NCI-H510A (cell line): ENCODE measurements around the gene FADS1.

Experiments
- DNase-seq: peaks from one replicate; lab custom pipeline; 2025; lab: John Stamatoyannopoulos, UW

The FADS1 gene

DNA sequence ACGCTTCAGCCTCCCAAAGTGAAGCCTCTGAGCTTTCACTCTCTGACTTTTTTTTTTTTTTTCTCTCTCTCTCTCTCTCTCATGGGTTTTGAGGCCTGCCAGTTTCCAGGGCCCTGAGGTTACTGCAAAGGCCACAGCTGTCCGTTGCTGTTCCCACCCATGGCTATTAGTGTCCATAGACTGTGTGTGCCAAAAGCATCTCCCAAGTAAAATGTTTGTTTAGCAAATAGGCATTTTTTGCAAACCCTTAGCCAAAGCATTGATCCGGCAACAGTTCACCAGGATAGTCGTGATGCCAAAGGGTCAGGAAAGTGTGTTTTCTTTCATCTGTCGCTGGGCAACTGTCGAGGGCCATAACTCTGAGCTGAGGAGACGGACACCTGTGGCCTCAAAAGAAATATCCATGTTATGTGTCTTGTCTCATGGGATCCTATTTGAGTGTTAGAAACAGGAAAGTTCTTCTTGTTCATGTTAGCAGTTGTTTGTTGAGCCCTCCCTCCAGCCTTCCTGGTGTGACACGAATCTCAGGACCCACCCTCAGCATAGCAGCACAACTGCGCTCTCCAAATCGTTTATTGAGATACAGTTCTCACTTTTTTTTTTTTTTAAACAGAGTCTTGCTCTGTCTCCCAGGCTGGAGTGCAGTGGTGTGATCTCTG, 29.7 kb upstream of the FADS1 start:
- no peak for DNase-seq

GRCh38 chr11:61844909-61845565, 28.2 kb upstream of the FADS1 start:
- no peak for DNase-seq

DNA sequence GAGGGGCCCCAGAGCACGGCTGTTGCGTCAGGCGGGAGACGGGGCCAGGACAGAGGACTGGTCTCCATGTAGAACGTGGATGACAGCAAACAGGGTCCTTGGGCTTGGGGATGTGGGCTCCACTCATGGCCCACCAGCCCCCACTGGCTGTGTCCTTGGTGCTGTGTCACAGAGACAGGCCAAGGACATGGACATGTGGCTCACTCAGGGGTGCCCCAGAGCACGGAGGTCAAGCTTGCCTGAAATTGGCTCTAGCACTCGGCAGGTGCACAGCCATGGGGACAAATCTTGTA, 25.7 kb upstream of the FADS1 start:
- DNase-seq = no peak

GRCh38 chr11:61841636-61842527, 25.1 kb upstream of the FADS1 start:
- DNase-seq = no peak

DNA sequence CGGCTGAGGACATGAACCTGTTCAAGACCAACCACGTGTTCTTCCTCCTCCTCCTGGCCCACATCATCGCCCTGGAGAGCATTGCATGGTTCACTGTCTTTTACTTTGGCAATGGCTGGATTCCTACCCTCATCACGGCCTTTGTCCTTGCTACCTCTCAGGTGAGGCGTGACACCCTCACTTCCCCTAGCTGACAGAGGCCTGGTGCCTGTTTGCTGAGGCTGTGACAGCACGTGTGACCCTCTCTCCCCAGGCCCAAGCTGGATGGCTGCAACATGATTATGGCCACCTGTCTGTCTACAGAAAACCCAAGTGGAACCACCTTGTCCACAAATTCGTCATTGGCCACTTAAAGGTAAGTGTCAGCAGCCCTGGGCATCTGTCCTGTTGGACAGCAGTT, 23.6 kb upstream of the FADS1 start:
- no peak for DNase-seq

- DNase-seq = no peak
Measured at GRCh38 chr11:61839742-61840141, 22.9 kb upstream of the FADS1 start.

DNA sequence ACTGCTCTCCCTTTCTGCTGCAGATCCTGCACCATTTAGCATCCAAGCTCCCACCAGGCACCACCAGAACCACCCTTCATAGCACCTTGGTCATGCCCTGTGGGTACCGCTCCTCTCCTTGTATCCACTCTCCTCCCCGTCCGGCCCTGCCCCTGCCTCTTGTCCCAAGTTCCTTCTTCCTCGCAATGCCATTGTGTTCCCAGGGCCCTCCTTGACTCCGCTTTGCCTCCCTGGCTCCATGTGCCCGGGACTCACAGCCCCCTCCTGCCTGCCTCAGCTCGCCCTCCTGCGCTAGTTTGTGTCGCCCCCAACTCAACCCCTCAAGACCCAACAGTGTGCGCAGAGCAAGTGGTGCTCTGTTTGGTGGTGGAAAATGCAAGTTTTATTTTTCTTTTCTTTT, 22.1 kb upstream of the FADS1 start:
- DNase-seq = no peak

DNA sequence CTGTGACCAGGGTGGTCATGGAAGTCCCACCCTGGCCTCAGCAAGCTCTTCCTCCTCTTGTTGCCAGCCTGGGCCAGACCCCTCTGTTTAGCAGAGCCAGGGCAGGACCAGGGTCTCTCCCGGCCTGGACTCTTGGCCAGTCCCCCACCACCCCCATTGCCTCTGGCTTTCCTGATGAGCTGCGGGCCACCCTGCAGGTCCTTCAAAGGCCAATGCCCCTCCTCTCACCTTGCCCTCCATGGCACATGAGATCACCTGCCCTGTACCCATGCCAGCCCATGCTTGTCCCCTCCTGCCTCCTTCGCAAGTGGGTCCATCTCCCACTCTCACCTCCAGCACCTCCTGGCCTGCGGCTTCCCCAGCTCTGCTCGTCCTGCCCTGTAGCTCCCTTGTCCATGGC, 21.7 kb upstream of the FADS1 start:
- DNase-seq = no peak

GRCh38 chr11:61837411-61838005, 20.7 kb upstream of the FADS1 start:
- no peak for DNase-seq

- no peak for DNase-seq
Measured at GRCh38 chr11:61836193-61836592, 19.4 kb upstream of the FADS1 start.

- no peak for DNase-seq
Measured at GRCh38 chr11:61834278-61835048, 17.7 kb upstream of the FADS1 start.

DNA sequence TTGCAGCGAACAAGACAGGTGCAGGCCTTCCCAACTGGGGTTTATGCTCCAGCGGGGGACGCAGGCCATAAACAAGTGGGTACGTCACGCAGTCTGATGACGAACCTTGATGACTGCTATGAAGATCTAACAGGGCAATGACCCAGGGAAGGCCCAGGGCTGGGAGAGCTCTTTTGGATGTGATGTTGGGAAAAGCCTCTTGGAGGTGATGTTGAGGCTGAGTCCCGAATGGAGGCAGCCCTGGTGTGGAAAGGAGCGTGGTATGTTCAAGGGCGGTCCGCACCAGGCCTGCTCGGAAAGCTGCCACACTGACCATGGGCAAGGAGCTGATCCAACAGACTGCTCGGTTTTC, 17.1 kb upstream of the FADS1 start:
- no peak for DNase-seq

- DNase-seq = no peak
Measured at GRCh38 chr11:61833471-61833870, 16.7 kb upstream of the FADS1 start.

DNA sequence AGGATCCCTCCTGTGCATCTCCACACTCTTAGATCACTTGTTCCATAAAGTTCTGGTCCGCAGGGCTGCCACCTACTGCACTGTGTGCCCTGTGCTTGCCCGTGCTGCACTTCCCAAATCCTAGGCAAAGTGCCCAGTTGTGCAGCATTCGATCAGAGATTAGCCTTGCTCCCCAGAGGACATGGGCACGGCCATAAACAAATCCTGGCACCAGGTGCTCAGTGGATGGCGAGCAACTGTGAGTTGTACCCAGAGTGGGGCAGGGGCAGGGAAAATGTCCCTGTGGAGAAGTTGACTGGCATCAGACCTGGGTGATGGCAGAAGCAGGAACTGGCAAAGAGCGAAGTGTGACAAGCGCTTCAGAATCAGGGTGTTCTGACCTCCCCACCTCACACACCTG, 16.0 kb upstream of the FADS1 start:
- no peak for DNase-seq

DNA sequence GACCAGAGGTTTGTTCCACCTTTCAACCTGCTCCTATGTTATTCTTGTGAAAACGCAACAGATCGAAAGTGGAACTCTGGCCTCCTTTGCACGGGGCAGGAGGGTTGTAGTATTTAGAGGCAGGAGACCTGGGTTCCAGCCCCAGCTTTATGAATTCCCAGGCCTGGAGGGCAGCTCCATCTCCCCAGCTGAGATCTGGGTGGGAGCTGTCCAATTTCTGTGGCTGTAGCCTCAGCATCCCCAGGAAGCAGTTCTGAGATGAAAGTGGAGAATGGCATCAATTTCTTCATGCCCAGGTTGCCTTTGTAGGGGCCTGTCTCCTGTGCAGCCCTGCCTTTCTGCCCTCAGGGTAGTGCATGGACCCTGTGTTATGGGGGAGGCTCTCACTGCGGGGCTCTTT, 15.4 kb upstream of the FADS1 start:
- no peak for DNase-seq

GRCh38 chr11:61830237-61831105, 13.7 kb upstream of the FADS1 start:
- DNase-seq = no peak

DNA sequence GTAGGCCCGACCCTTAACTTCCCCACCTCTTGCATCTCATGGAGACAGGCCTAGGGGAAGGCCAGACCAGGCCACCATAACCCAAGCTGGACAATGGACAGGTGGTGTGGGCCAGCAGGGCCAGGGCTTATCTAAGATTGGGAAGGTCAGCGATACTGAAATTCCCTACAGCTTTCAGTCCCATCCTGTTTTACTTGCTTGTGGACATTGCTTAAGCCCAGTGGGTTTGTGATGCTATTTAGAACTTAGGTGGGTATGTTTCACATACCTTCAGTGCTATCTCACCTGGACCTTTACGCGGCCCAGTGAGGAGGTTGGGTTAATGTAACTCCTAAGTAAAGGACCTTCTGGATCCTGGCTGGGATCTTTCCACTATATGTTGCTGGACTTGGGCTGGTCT, 13.0 kb upstream of the FADS1 start:
- no peak for DNase-seq

DNA sequence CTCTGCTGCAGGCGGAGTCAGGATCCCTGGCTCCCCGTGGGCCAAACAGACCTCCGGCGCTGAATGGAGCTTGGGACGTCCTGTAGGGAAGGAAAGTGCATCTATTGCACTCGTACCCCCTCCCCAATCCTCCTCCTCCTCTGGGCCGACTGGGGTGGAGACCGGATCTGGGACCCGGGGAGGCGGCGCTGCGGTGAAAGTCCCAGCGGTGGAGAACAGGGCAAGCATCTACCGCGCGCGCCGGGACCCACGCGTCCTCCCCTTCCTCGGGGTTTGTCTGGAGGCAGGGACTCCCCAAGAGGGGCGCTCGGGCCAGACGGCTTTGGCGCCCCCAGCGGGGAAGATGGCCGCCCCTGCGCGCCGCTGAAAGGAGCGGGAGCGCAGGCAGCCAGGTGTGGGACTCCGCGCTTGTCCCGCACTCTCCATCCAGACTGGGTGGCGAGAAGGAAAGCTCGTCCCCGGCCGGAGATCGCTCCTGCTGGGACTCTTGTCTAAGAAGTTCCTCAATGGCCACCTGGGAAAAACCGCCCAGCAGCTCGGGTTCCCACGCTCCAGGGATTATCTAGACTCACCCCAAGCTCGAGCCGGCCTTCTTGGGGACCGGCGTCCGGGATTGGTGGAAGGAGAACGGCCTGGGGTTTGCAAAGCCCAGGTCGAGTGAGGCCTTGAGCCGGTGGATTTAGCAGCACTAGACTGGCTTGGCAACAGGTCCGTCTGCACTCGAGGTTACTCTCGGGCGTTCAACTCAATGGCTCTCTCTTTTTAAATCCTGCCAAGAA, 12.0 kb upstream of the FADS1 start:
- peak; percentile 26 for DNase-seq

GRCh38 chr11:61828379-61828628, 11.5 kb upstream of the FADS1 start:
- DNase-seq = no peak

GRCh38 chr11:61827571-61828378, 11.0 kb upstream of the FADS1 start, which contains the start of gene FADS2:
TSS of gene FADS2 (plus strand) at chr11:61828300. CDS start at chr11:61828391, 91 bp downstream.
- peak; percentile 97 for DNase-seq
